Measurements from ENCODE around the gene CES3.

The CES3 gene

DNA sequence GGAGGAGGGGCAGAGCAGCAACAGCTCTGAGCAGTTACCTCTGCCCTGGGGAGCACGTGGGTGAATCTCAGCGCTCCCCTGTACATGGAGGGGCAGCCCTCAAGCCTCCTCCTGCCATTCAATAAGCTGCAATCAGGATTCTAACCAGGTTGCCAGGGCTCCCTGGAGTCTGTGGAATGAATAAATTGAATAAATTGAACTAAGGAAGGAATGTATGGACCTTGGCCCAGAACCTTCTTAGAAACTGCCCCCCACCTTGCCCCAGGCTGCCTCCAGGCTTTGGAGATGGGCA, 40.8 kb upstream of the CES3 start:
- H3K4me3 ChIP-seq (ENCODE audit: low read length): no peak overlapping the region
- H3K36me3 ChIP-seq (ENCODE audit: control insufficient read depth, insufficient read depth, low read length): no peaks in the 10 kb centered on the region
- H3K27me3 ChIP-seq (ENCODE audit: control insufficient read depth, insufficient read depth, low read length): peaks cover 31% of the 10 kb centered on the region
- no peaks in the 10 kb centered on the region for H3K9me3 ChIP-seq (ENCODE audit: control insufficient read depth, low read length)
- H3K4me1 ChIP-seq (ENCODE audit: control insufficient read depth, insufficient read depth, low read length): peaks cover 24% of the 10 kb centered on the region
- H3K9ac ChIP-seq (ENCODE audit: low read length): no peak overlapping the region

DNA sequence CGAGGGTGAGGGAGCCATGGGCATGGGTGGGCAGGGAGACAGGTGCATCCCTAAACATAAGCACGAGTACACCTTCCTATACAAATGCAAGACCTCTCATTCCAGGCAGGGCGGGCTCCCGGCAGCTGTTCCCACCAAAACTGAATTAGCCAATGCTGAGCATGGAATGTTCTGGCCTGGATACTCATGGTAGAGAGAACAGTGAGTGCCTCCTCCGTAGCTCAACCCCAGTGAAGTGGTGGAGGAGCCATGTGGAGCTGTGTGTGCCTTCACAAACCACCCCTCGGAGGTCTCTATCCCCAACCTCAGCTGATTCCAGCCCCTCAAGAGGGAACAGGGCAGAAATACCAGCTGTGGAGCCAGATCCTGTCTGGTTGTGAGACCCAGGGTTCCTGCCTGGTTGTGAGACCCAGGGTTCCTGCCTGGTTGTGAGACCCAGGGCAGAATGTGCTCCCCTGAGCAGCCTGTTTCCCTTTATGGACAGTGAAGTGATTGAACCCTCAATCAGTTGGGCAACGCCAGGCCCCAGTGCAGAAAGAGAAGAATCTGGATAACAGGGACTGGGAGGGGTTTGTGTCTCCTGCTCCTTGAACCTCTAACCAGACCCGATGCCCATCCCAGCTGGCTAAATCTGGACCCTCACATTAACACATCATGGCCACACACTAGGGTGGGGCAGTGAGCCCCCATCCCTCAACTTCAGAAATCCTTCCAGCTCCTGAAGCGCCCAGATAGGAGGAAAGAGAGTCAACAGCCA, 40.0 kb upstream of the CES3 start:
- Histone ChIP-seq H3K4me3 (ENCODE audit: low read length) (no peak overlapping the region), H3K36me3 (ENCODE audit: control insufficient read depth, insufficient read depth, low read length) (no peaks in the 10 kb centered on the region), H3K27me3 (ENCODE audit: control insufficient read depth, insufficient read depth, low read length) (peaks cover 39% of the 10 kb centered on the region), H3K9me3 (ENCODE audit: control insufficient read depth, low read length) (no peaks in the 10 kb centered on the region), H3K4me1 (ENCODE audit: control insufficient read depth, insufficient read depth, low read length) (peaks cover 30% of the 10 kb centered on the region), H3K9ac (ENCODE audit: low read length) (no peak overlapping the region)

DNA sequence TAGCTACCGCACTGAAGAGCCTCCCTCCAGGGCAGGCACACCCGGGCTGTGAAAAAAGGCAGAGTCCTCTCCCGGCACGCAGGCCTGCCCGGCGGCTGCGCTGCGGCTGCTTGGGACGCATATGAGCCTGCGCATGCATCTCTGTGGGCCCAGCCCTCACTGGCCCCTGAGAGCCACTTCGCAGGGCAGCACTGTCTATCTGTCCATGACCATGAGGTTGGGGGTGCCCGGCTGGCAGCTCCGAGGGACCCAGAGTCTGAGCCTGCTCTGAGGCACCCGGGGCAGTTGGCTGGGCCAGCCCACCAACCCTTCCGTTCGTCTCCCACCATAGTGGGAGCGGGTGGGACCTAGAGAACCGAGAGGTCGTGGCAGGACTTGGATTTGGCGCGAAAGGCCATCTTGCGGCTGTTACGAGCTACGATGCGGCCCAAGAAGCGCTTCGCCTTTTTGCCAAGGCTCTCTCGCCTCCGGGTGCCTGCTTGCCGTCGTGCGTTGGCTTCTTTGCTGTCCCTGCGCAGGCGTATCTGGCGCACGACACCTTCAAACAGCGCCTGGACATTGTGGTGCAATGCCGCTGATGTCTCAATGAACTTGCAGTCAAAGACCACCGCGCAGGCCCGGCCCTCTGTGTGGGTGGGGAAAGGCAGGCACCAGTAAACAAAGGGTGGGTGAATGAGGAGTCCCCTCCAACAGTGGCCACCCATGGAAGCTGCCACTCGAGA, 39.2 kb upstream of the CES3 start:
- peaks cover 47% of the 10 kb centered on the region for H3K27me3 ChIP-seq (ENCODE audit: control insufficient read depth, insufficient read depth, low read length)
- H3K9me3 ChIP-seq (ENCODE audit: control insufficient read depth, low read length): no peaks in the 10 kb centered on the region
- peaks cover 30% of the 10 kb centered on the region for H3K4me1 ChIP-seq (ENCODE audit: control insufficient read depth, insufficient read depth, low read length)
- no peak overlapping the region for H3K4me3 ChIP-seq (ENCODE audit: low read length)
- no peaks in the 10 kb centered on the region for H3K36me3 ChIP-seq (ENCODE audit: control insufficient read depth, insufficient read depth, low read length)
- no peak overlapping the region for H3K9ac ChIP-seq (ENCODE audit: low read length)

DNA sequence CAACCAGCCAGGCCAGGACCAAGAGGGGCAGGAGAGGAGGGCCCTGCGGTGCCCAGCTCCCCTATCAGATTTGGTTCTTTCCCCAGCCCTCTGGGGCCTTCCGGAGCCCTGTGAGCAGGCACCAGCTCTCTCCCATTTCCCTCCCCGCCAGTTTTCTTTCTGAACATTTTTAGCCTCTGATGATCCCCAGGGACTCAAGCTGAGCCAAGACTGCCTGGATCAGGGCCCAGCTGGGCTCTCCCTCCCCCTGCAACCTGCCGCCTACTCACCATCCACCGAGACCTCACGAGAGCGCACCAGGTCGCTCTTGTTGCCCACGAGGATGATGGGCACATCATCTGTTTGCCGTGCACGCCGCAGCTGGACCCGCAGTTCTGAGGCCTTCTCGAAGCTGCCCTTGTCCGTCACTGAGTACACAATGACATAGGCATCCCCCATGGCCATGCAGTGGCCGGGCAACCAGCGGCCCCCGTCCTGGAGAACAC, 37.8 kb upstream of the CES3 start:
- Histone ChIP-seq H3K4me3 (ENCODE audit: low read length) (no peak overlapping the region), H3K4me1 (ENCODE audit: control insufficient read depth, insufficient read depth, low read length) (peaks cover 29% of the 10 kb centered on the region), H3K9ac (ENCODE audit: low read length) (no peak overlapping the region), H3K36me3 (ENCODE audit: control insufficient read depth, insufficient read depth, low read length) (no peaks in the 10 kb centered on the region), H3K9me3 (ENCODE audit: control insufficient read depth, low read length) (no peaks in the 10 kb centered on the region), H3K27me3 (ENCODE audit: control insufficient read depth, insufficient read depth, low read length) (peaks cover 47% of the 10 kb centered on the region)

DNA sequence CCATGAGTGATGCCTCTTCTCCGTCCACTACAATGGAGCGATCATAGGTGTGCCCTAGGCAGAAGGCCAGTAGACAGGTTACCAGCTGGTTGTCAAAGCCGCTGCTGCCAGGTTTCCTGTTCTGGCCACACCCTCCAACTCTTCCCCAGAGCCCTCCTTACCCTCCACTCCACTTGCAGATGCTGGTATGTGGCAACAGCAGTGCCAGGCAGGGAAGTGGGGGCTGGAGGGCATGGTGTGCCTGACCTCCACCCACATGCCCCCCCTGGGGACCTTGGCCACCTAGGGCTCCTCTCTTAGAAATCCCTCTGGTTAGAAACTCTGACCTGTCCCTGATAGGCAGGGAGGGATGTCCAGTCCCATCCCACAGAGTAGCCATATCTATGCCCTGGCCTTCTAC, 37.2 kb upstream of the CES3 start:
- H3K9ac ChIP-seq (ENCODE audit: low read length): peak overlapping the region; percentile 34
- no peaks in the 10 kb centered on the region for H3K9me3 ChIP-seq (ENCODE audit: control insufficient read depth, low read length)
- peaks cover 24% of the 10 kb centered on the region for H3K4me1 ChIP-seq (ENCODE audit: control insufficient read depth, insufficient read depth, low read length)
- H3K4me3 ChIP-seq (ENCODE audit: low read length): no peak overlapping the region
- H3K36me3 ChIP-seq (ENCODE audit: control insufficient read depth, insufficient read depth, low read length): no peaks in the 10 kb centered on the region
- peaks cover 47% of the 10 kb centered on the region for H3K27me3 ChIP-seq (ENCODE audit: control insufficient read depth, insufficient read depth, low read length)

DNA sequence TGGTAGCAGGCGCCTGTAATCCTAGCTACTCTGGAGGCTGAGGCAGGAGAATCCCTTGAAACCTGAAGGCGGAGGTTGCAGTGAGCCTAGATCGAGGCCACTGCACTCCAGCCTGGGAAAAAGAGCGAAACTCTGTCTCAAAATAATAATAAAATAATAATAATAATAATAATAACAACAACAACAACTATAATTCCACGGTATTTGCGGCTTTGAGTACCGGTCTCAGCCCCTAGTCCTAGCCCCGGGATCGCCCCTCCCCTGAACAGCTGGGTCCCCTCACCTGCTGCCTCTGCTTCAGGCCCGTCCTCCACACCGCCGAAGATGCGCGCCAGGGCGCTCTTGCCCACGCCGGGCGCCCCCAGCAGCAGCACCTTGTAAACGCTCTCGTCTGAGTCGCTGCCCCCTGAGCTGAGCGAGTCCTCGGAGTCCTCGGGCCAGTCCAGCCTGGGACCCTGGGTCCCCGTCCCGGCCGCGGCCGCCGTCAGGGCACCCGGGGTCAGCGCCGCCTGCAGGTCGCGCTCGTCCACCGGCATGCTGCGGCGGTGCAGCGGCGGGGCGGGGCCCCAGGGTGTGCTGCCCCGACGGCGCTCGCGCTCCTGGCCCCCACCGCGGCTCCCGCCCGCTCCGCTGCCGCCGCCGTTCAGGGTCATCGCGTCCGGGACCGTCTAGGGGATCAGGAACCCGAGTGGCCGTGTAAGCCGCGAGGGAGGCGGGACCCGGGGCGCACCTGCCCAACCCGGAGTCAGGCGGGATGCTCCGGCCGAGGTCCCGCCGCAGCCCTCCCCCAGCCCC, 36.3 kb upstream of the CES3 start:
- Histone ChIP-seq H3K9me3 (ENCODE audit: control insufficient read depth, low read length) (no peaks in the 10 kb centered on the region), H3K36me3 (ENCODE audit: control insufficient read depth, insufficient read depth, low read length) (no peaks in the 10 kb centered on the region), H3K27me3 (ENCODE audit: control insufficient read depth, insufficient read depth, low read length) (peaks cover 47% of the 10 kb centered on the region), H3K9ac (ENCODE audit: low read length) (no peak overlapping the region), H3K4me3 (ENCODE audit: low read length) (no peak overlapping the region), H3K4me1 (ENCODE audit: control insufficient read depth, insufficient read depth, low read length) (peaks cover 17% of the 10 kb centered on the region)

DNA sequence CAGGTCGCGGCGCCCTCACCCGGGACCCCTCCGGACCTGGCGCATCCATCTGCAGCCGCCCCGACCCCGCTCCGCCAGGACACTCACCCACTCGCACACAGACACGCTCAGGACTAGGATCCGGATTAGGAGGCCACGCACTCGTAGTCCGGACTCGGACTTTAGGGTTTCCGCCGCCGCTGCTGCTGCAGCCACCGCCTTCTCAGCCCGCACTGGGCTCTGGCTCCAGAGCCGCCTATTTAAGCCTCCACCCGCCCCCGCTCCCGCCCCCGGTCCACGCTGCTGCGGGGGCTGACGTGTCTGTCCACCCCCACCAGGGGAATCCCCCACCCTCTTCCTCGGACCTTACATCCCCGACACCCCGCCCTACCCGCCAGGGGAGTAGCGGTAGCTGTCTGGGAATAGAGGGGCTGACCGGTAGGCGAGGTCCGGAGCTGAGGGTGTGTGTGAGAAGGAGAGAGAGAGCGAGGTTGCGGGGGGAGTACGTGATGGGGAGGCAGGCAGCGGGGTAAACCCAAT, 35.7 kb upstream of the CES3 start, which contains the start of gene RRAD:
TSS of gene RRAD (minus strand) at position 214 of the 519 bp plus-strand sequence. CDS start 356 bp downstream, outside the sequence.
- H3K9ac ChIP-seq (ENCODE audit: low read length): no peak within 1 kb of the TSS
- no peak within 1 kb of the TSS for H3K4me3 ChIP-seq (ENCODE audit: low read length)
- no peaks in the 10 kb centered on the region for H3K9me3 ChIP-seq (ENCODE audit: control insufficient read depth, low read length)
- H3K27me3 ChIP-seq (ENCODE audit: control insufficient read depth, insufficient read depth, low read length): peaks cover 47% of the 10 kb centered on the region
- H3K36me3 ChIP-seq (ENCODE audit: control insufficient read depth, insufficient read depth, low read length): no peaks in the 10 kb centered on the region
- H3K4me1 ChIP-seq (ENCODE audit: control insufficient read depth, insufficient read depth, low read length): peaks cover 23% of the 10 kb centered on the region

DNA sequence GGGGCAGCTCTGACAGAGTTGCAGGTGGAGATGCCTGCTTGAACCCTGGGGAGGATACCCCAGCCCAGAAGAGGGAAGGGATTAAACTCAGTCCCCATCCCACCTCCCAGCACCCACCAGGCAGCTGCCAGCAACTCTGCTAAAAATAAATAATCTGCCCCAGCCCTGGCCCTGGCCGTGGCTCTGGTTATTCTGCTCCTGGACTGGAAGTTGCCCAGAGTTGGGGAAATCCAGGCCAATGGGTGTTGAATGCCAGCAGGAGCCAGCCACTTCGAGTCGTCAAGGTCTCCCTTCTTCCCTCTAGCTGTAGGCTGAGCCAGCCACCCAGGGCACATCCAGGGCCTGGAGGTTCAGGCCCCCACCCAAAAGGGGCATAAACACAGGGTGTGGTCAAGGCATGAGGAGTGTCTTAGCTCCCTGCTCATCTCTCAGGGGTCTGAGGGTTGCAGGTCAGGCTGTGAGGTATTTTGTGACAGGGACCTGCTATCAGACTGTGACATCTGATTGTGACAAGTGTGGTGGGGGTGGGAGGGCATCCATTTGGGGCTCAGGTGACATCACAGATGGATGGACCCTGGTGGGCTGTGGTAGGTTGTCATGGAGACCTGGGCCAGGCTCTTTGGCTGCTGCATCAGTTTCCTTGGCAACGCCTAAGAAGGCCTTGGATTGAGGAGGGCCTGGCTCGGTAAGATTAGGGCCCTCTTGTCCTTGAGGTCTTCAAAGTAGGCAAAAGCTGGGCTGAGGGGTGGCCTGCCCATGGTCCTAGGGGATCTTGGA, 34.7 kb upstream of the CES3 start:
- Histone ChIP-seq H3K9ac (ENCODE audit: low read length) (no peak overlapping the region), H3K4me1 (ENCODE audit: control insufficient read depth, insufficient read depth, low read length) (peaks cover 27% of the 10 kb centered on the region), H3K9me3 (ENCODE audit: control insufficient read depth, low read length) (no peaks in the 10 kb centered on the region), H3K36me3 (ENCODE audit: control insufficient read depth, insufficient read depth, low read length) (no peaks in the 10 kb centered on the region), H3K27me3 (ENCODE audit: control insufficient read depth, insufficient read depth, low read length) (peaks cover 43% of the 10 kb centered on the region), H3K4me3 (ENCODE audit: low read length) (no peak overlapping the region)

DNA sequence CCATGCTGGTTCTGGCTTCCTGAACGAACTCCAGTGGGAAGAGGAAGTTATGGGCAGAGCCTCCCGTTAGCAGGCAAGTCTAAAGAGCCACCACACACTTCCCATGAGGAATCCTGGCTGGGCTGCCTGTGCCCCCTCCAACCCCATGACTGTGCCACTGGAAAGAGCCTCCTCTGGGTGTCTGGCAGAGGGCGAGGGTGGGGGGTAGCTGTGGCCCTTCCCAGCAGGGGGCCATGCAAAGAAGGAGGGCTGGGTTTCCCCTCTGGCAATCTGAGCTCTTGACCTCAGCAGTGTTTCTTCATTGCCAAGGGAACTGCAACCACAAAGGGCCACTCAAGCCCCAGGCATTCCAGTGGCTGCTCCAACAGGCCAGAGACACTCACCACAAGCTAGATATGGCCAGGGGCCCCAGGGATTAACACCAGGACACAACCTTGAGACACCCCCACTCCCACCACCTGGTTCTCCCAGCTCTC, 34.1 kb upstream of the CES3 start:
- Histone ChIP-seq H3K27me3 (ENCODE audit: control insufficient read depth, insufficient read depth, low read length) (peaks cover 39% of the 10 kb centered on the region), H3K9me3 (ENCODE audit: control insufficient read depth, low read length) (no peaks in the 10 kb centered on the region), H3K4me3 (ENCODE audit: low read length) (no peak overlapping the region), H3K36me3 (ENCODE audit: control insufficient read depth, insufficient read depth, low read length) (no peaks in the 10 kb centered on the region), H3K9ac (ENCODE audit: low read length) (no peak overlapping the region), H3K4me1 (ENCODE audit: control insufficient read depth, insufficient read depth, low read length) (peaks cover 34% of the 10 kb centered on the region)

DNA sequence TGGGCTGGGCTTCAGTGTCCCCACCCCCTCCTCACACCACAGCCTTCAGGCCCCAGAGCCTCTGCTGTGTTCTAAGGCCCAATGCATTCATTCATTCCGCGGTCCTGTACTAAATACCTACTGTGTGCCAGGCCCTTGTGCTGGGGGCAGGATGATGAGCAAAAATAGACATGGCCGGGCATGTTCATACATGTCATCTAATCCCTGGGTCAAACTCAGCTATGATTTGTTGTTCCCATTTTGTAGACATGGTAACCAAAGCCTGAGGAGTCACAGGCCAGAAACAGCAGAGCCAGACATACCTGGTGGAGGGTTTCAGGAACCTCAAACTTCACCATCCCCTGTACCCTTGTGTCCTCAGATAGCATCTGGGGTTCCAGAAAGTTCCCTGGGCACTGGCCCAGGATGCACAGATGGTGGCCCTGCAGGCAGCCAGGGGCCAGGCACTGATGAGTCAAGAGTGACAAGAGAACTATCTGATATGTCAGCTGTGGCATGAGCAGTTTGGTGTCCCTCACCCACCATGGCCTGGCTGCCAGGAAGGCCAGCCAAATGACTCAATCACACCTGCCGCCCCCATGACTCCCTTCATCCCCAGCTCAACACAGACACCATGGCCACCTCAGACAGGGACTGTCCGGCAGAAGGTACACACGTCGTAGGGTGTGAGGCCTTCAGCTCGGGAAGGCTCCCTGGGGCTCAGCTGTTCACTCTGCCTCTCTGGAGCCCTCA, 33.0 kb upstream of the CES3 start:
- no peak overlapping the region for H3K9ac ChIP-seq (ENCODE audit: low read length)
- H3K27me3 ChIP-seq (ENCODE audit: control insufficient read depth, insufficient read depth, low read length): peaks cover 35% of the 10 kb centered on the region
- no peak overlapping the region for H3K4me3 ChIP-seq (ENCODE audit: low read length)
- H3K9me3 ChIP-seq (ENCODE audit: control insufficient read depth, low read length): no peaks in the 10 kb centered on the region
- peaks cover 44% of the 10 kb centered on the region for H3K4me1 ChIP-seq (ENCODE audit: control insufficient read depth, insufficient read depth, low read length)
- no peaks in the 10 kb centered on the region for H3K36me3 ChIP-seq (ENCODE audit: control insufficient read depth, insufficient read depth, low read length)

Measured in mucosa of stomach (tissue), 1 donor.